Endothelial cell of umbilical vein (primary cell): ENCODE results near the gene FRZB. TPM values are rescaled to one million over a fixed set of nuclear protein-coding genes. Genes with fewer than 3 reads are reported as not detected.

Source experiments
- BruUV-seq: library from RNA; stranded (reverse); fragments of 400-500 nt; replicated peaks from 2 replicates; lab custom pipeline; 2021; lab: Mats Ljungman, UMichigan
- CTCF ChIA-PET: fragments of 300-600, 350-600 bp; sonication (Branson Sonifier 250); formaldehyde crosslinking; loops from one replicate; lab custom pipeline; 2021; ENCODE audit warnings: antibody characterized with exemption, inconsistent platforms; lab: Charles Lee
- POLR2A ChIA-PET: fragments of 300-600, 350-600 bp; sonication (Branson Sonifier 250); formaldehyde crosslinking; loops from one replicate; lab custom pipeline; 2021; ENCODE audit warnings: antibody characterized with exemption, inconsistent platforms; lab: Charles Lee
- DNase-seq: peaks from one replicate; pipeline ENCODE4 v3.0.0-alpha.2; 2011; ENCODE audit warnings: low read depth, low spot score
- FAIRE-seq: peaks from 2 replicates; lab custom pipeline; 2011; peaks lifted over from hg19 to GRCh38; lab: Jason Lieb, UNC
- H2AFZ ChIP-seq: 2 replicates; pipeline ENCODE4 v1.6.0; 2012; ENCODE audit warnings: low read depth, low read length, control low read depth, inconsistent platforms
- H3K27ac ChIP-seq: 2 replicates; pipeline ENCODE4 v1.5.1; 2011; ENCODE audit warnings: low read depth, mild to moderate bottlenecking, control low read depth, low read length, moderate library complexity; ENCODE audit not compliant: insufficient read depth
- H3K27me3 ChIP-seq, 2 experiments: 2 replicates each; pipeline versions ENCODE4 v1.6.0 to v1.6.1; 2011; ENCODE audit warnings: low read length in 2 of 2, mixed read lengths in 1 of 2; ENCODE audit not compliant: control insufficient read depth in 2 of 2, insufficient read depth in 2 of 2
- H3K36me3 ChIP-seq, 2 experiments: 2 replicates in 1 of 2; 3 replicates in 1 of 2; pipeline ENCODE4 v1.5.1; 2011; ENCODE audit warnings: low read length in 2 of 2, mild to moderate bottlenecking in 1 of 2, moderate library complexity in 1 of 2; ENCODE audit not compliant: control insufficient read depth in 2 of 2, insufficient read depth in 2 of 2; ENCODE audit errors: extremely low read depth in 1 of 2
- H3K4me1 ChIP-seq: 3 replicates; pipeline ENCODE4 v1.5.1; 2011; ENCODE audit warnings: mild to moderate bottlenecking, low read length; ENCODE audit not compliant: control insufficient read depth, insufficient read depth; ENCODE audit errors: extremely low read depth
- H3K4me2 ChIP-seq: 2 replicates; pipeline ENCODE4 v1.6.1; 2011; ENCODE audit warnings: low read length, control low read depth, mixed read lengths; ENCODE audit not compliant: insufficient read depth
- H3K4me3 ChIP-seq, 3 experiments: fragments of 200-600 bp in 1 of 3; sonication (generic), shearing (Covaris generic) in 1 of 3; replicated peaks in 1 of 3; 2 replicates each; pipeline ENCODE4 v1.5.1; 2011 to 2016; ENCODE audit warnings: control low read depth in 3 of 3, low read length in 3 of 3, mild to moderate bottlenecking in 2 of 3, inconsistent platforms in 1 of 3, low read depth in 1 of 3, moderate library complexity in 1 of 3; ENCODE audit not compliant: insufficient read depth in 1 of 3
- H3K79me2 ChIP-seq: 2 replicates; pipeline ENCODE4 v1.6.0; 2012; ENCODE audit warnings: low read length, inconsistent platforms; ENCODE audit not compliant: control insufficient read depth, insufficient read depth
- H3K9ac ChIP-seq: replicated peaks from 2 replicates; pipeline ENCODE3; 2011; ENCODE audit warnings: low read length, control low read depth; ENCODE audit not compliant: insufficient read depth; ENCODE audit errors: extremely low read depth
- H3K9me1 ChIP-seq: replicated peaks from 3 replicates; pipeline ENCODE4 v1.6.0; 2011; ENCODE audit warnings: mild to moderate bottlenecking, low read length; ENCODE audit not compliant: control insufficient read depth, insufficient read depth; ENCODE audit errors: extremely low read depth
- H3K9me3 ChIP-seq: replicated peaks from 2 replicates; pipeline ENCODE4 v1.5.1; 2012; ENCODE audit warnings: low read length, inconsistent platforms; ENCODE audit not compliant: control insufficient read depth, insufficient read depth
- H4K20me1 ChIP-seq: replicated peaks from 2 replicates; pipeline ENCODE3; 2011; ENCODE audit warnings: mild to moderate bottlenecking, low read length; ENCODE audit not compliant: control insufficient read depth, insufficient read depth; ENCODE audit errors: extremely low read depth
- EZH2 ChIP-seq: IDR thresholded peaks from 2 replicates; pipeline ENCODE4 v1.6.1; 2012; ENCODE audit warnings: borderline replicate concordance, low read depth, mild to moderate bottlenecking, moderate library complexity, low read length, inconsistent platforms; ENCODE audit not compliant: severe bottlenecking
- FOS ChIP-seq: IDR thresholded peaks from 2 replicates; pipeline ENCODE4 v1.6.1; 2011; ENCODE audit warnings: mild to moderate bottlenecking, low read length, moderate library complexity, borderline replicate concordance; ENCODE audit not compliant: insufficient read depth
- GATA2 ChIP-seq: IDR thresholded peaks from 2 replicates; pipeline ENCODE4 v1.7.0; 2011; ENCODE audit warnings: low read depth, mild to moderate bottlenecking, moderate library complexity, mixed read lengths, low read length; ENCODE audit not compliant: insufficient read length, insufficient read depth
- JUN ChIP-seq: IDR thresholded peaks from 2 replicates; pipeline ENCODE4 v1.6.1; 2011; ENCODE audit warnings: borderline replicate concordance, low read depth; ENCODE audit not compliant: insufficient read length, insufficient read depth
- MYC ChIP-seq: IDR thresholded peaks from one replicate; pipeline ENCODE4 v1.6.1; 2011; ENCODE audit warnings: mild to moderate bottlenecking, low read depth, low read length
- POLR2A ChIP-seq: IDR thresholded peaks from 2 replicates; pipeline ENCODE4 v1.6.1; 2012; ENCODE audit warnings: low read depth, mild to moderate bottlenecking, control low read depth, low read length
- POLR2AphosphoS5 ChIP-seq: IDR thresholded peaks from 2 replicates; pipeline ENCODE4 v1.6.1; 2012; ENCODE audit warnings: low read depth, mild to moderate bottlenecking, control low read depth, low read length, moderate library complexity; ENCODE audit not compliant: insufficient read depth
- dilution Hi-C: fragments of 300-500 bp; cut with MboI; formaldehyde crosslinking; loops from one replicate; pipeline ENCODE4 v1.15.0; 2019; ENCODE audit warnings: low sequenced_read_pairs; ENCODE audit not compliant: extremely low pct_ligation_motif_present
- intact Hi-C: fragments of 100-400 bp; cut with micrococcal nuclease; formaldehyde crosslinking; loops from one replicate; pipeline ENCODE4 v1.10.0; 2022
- polyA plus RNA-seq, 4 experiments: library from polyadenylated mRNA; depleted of rRNA in 3 of 4; stranded (reverse) in 3 of 4; unstranded in 1 of 4; fragments of >200 nt; gene quantifications; 2 replicates each; pipeline versions ENCODE4 v1.2.1 to v1.2.3, GENCODE V29; 2011 to 2012; ENCODE audit warnings: missing spikeins in 1 of 4
- total RNA-seq: library from RNA; stranded (reverse); gene quantifications from 2 replicates; pipeline ENCODE4 v1.2.3, GENCODE V29; 2021
- TF ChIP-seq, protein P1 (sequence below): IDR thresholded peaks from 2 replicates; pipeline ENCODE4 v1.6.1; 2011; ENCODE audit not compliant: insufficient read depth, insufficient read length
- TF ChIP-seq, protein P2 (sequence below), 2 donors: IDR thresholded peaks; 1 replicate in 1 of 2; 2 replicates in 1 of 2; pipeline ENCODE4 v1.5.1; 2011; ENCODE audit warnings: low read length in 2 of 2, mild to moderate bottlenecking in 2 of 2, moderate library complexity in 2 of 2, control low read depth in 1 of 2, inconsistent platforms in 1 of 2, low read depth in 1 of 2; ENCODE audit not compliant: insufficient read depth in 1 of 2; ENCODE audit errors: extremely low read depth in 1 of 2

The FRZB gene
- total and polyA plus RNA-seq, 2 donors (not counting 3 experiments of a cell fraction or from before 2014, with no cell fraction given) = 0.04 TPM; not detected in 1

DNA sequence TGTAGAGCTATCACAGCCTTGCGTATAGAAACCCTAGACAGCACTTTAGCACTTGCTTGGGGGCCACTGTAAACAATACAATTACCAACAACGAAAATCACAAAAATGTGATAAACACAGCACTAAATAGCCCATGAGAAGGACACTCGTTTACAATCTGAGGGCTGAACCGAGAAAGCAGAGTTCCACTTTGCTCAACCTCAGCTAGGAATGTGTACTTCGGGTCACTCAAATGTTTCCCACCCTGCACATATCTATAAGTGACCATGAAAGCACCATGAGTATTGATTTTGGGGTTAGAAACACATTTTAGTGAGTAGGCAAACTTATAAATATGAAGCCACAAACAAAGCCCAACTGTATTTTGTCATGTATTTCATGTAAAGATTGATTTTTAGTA is 62.3 kb downstream of the FRZB start:
- CTCF ChIA-PET = interaction anchor here (1.1 to 1.4 kb wide), 3 partner anchors 8 to 176 kb away, joined by 3 to 5 read pairs (median 5); no protein-coding TSS in a partner anchor
- H3K9me1 ChIP-seq = no peaks in the 10 kb centered on the region
- DNase-seq (no peak), FAIRE-seq (no peak)
- POLR2A ChIA-PET = no interaction called here
- BruUV-seq = no TSS peak
- no peak overlapping the region for H3K4me2 ChIP-seq
- no peaks in the 10 kb centered on the region for H3K4me1 ChIP-seq
- H3K27me3 ChIP-seq = peaks cover 16 to 19% of the 10 kb centered on the region in 2 experiments
- TF ChIP-seq FOS (no peak), MYC (no peak), POLR2AphosphoS5 (no peak), GATA2 (no peak), JUN (no peak)
- TF ChIP-seq, protein P1, sequence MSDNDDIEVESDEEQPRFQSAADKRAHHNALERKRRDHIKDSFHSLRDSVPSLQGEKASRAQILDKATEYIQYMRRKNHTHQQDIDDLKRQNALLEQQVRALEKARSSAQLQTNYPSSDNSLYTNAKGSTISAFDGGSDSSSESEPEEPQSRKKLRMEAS = no peak
- no peak overlapping the region for H3K9ac ChIP-seq
- H2AFZ ChIP-seq = no peak overlapping the region
- dilution Hi-C loops (no loop called here), intact Hi-C loops (no loop called here)
- H3K79me2 ChIP-seq = no peaks in the 10 kb centered on the region
- H4K20me1 ChIP-seq = no peaks in the 10 kb centered on the region
- no peaks in the 10 kb centered on the region for H3K9me3 ChIP-seq
- H3K4me3 ChIP-seq = no peak overlapping the region
- H3K36me3 ChIP-seq = no peaks in the 10 kb centered on the region
- H3K27ac ChIP-seq = no peak overlapping the region

DNA sequence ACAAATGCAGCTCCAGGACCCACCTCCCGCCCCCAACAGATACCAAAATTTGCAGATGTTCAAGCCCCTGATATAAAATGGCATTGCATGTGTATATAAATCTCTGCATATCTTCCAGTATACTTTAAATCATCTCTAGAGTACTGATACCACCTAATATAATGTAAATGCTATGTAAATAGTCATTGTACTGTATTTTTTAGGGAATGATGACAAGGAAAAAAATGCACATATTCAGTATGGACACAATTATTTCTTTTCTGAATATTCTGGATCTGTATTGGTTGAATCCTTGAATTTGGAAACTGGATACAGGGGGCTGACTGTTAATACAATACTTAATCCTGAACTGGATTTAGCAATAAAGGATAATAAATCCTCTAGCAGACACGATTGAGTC is 67.7 kb downstream of the FRZB start:
- POLR2A ChIA-PET = no interaction called here

More for the DNA sequence above, 67.7 kb downstream of the FRZB start:
- TF ChIP-seq MYC = no peak
- TF ChIP-seq FOS = no peak
- no peak for TF ChIP-seq POLR2AphosphoS5
- TF ChIP-seq, protein P2, sequence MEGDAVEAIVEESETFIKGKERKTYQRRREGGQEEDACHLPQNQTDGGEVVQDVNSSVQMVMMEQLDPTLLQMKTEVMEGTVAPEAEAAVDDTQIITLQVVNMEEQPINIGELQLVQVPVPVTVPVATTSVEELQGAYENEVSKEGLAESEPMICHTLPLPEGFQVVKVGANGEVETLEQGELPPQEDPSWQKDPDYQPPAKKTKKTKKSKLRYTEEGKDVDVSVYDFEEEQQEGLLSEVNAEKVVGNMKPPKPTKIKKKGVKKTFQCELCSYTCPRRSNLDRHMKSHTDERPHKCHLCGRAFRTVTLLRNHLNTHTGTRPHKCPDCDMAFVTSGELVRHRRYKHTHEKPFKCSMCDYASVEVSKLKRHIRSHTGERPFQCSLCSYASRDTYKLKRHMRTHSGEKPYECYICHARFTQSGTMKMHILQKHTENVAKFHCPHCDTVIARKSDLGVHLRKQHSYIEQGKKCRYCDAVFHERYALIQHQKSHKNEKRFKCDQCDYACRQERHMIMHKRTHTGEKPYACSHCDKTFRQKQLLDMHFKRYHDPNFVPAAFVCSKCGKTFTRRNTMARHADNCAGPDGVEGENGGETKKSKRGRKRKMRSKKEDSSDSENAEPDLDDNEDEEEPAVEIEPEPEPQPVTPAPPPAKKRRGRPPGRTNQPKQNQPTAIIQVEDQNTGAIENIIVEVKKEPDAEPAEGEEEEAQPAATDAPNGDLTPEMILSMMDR (IDR thresholded peaks at IDR 0.05; ENCODE audit: extremely low read depth in 1 of 2, insufficient read depth in 1 of 2, low read depth in 1 of 2, low read length in 2 of 2) = no peak
- TF ChIP-seq, protein P1 = no peak
- TF ChIP-seq JUN = no peak
- no peak for TF ChIP-seq GATA2
- no peak for TF ChIP-seq POLR2A
- no peak for TF ChIP-seq EZH2
- Histone ChIP-seq H4K20me1 (no peaks in the 10 kb centered on the region), H3K27ac (no peak overlapping the region), H3K4me3 (no peak overlapping the region), H3K79me2 (no peaks in the 10 kb centered on the region), H3K4me2 (no peak overlapping the region), H3K27me3 (peaks cover 9 to 11% of the 10 kb centered on the region in 2 experiments), H3K36me3 (no peaks in the 10 kb centered on the region), H3K4me1 (no peaks in the 10 kb centered on the region), H3K9me3 (no peaks in the 10 kb centered on the region), H3K9ac (no peak overlapping the region), H2AFZ (no peak overlapping the region), H3K9me1 (no peaks in the 10 kb centered on the region)
- CTCF ChIA-PET = no interaction called here
- BruUV-seq = no TSS peak
- intact Hi-C loops (no loop called here), dilution Hi-C loops (no loop called here)
- DNase-seq = no peak
- no peak for FAIRE-seq
